CD4-positive, alpha-beta memory T cell (primary cell): Measurements from ENCODE around the gene UBTD1. TPM values are rescaled to one million over a fixed set of nuclear protein-coding genes. Genes with fewer than 3 reads are reported as not detected.

Source experiments
- CTCF ChIA-PET: fragments of 350-600 bp; sonication (Branson Sonifier 250); formaldehyde crosslinking; loops from one replicate; lab custom pipeline; 2021; ENCODE audit warnings: inconsistent platforms; ENCODE audit not compliant: partially characterized antibody; lab: Charles Lee
- POLR2A ChIA-PET: fragments of 350-600 bp; sonication (Branson Sonifier 250); formaldehyde crosslinking; loops from one replicate; lab custom pipeline; 2021; ENCODE audit not compliant: partially characterized antibody; lab: Charles Lee
- DNase-seq, 5 donors: peaks; one replicate each; pipeline versions ENCODE4 v3.0.0 to v3.0.0-alpha.2; 2020 to 2022; ENCODE audit warnings: mixed read lengths in 1 of 5
- H3K27ac ChIP-seq: one replicate; pipeline ENCODE4 v1.7.0; 2013; ENCODE audit warnings: low read depth, low read length
- H3K27me3 ChIP-seq: 2 replicates; pipeline ENCODE4 v1.7.0; 2013; ENCODE audit warnings: mild to moderate bottlenecking, low read length, moderate library complexity; ENCODE audit not compliant: insufficient read depth
- H3K36me3 ChIP-seq: 2 replicates; pipeline ENCODE4 v1.7.0; 2013; ENCODE audit warnings: mild to moderate bottlenecking, low read length, moderate library complexity; ENCODE audit not compliant: insufficient read depth
- H3K4me1 ChIP-seq: 2 replicates; pipeline ENCODE4 v1.7.0; 2013; ENCODE audit warnings: mild to moderate bottlenecking, low read length, moderate library complexity; ENCODE audit not compliant: insufficient read depth
- H3K4me3 ChIP-seq, 2 donors: one replicate each; pipeline ENCODE4 v1.7.0; 2013; ENCODE audit warnings: low read length in 2 of 2, mild to moderate bottlenecking in 1 of 2
- H3K9me3 ChIP-seq, 2 donors: one replicate each; pipeline ENCODE4 v1.7.0; 2013; ENCODE audit warnings: low read length in 2 of 2, control low read depth in 1 of 2; ENCODE audit not compliant: control insufficient read depth in 1 of 2
- H3K27ac Mint-ChIP-seq, 7 donors: one replicate each; pipeline ENCODE4 v1.8.0; 2020 to 2021; ENCODE audit warnings: mixed read lengths in 7 of 7, mild to moderate bottlenecking in 6 of 7, inconsistent platforms in 3 of 7, moderate library complexity in 3 of 7
- H3K27me3 Mint-ChIP-seq, 2 donors: one replicate each; pipeline ENCODE4 v1.8.0; 2020 to 2021; ENCODE audit warnings: mixed read lengths in 2 of 2
- H3K36me3 Mint-ChIP-seq, 2 donors: one replicate each; pipeline ENCODE4 v1.8.0; 2020 to 2021; ENCODE audit warnings: mixed read lengths in 2 of 2, inconsistent platforms in 1 of 2, mild to moderate bottlenecking in 1 of 2
- H3K4me1 Mint-ChIP-seq, 4 donors: one replicate each; pipeline ENCODE4 v1.8.0; 2020 to 2021; ENCODE audit warnings: mixed read lengths in 4 of 4, mild to moderate bottlenecking in 1 of 4
- H3K4me3 Mint-ChIP-seq, 8 donors: one replicate each; pipeline ENCODE4 v1.8.0; 2020 to 2021; ENCODE audit warnings: mixed read lengths in 8 of 8, mild to moderate bottlenecking in 7 of 8, moderate library complexity in 6 of 8, inconsistent platforms in 3 of 8
- H3K9me3 Mint-ChIP-seq, 8 donors: one replicate each; pipeline ENCODE4 v1.8.0; 2020 to 2021; ENCODE audit warnings: mixed read lengths in 8 of 8, mild to moderate bottlenecking in 5 of 8, inconsistent platforms in 3 of 8, moderate library complexity in 1 of 8
- intact Hi-C: fragments of 100-400 bp; cut with micrococcal nuclease; formaldehyde crosslinking; loops from one replicate; pipeline ENCODE4 v1.15.1; 2023
- polyA plus RNA-seq, 2 donors: library from polyadenylated mRNA; unstranded; fragments of 300-500 nt; fragmentation: Illumina TruSeq; gene quantifications; one replicate each; pipeline ENCODE4 v1.2.3, GENCODE V29; 2021
- total RNA-seq, 2 experiments: library from RNA; stranded (reverse); gene quantifications; one replicate each; pipeline ENCODE4 v1.2.3, GENCODE V29; 2021

Gene UBTD1
- total and polyA plus RNA-seq, 4 experiments from 2014 or later: 1.3 to 1.9 (median 1.8) TPM

DNA sequence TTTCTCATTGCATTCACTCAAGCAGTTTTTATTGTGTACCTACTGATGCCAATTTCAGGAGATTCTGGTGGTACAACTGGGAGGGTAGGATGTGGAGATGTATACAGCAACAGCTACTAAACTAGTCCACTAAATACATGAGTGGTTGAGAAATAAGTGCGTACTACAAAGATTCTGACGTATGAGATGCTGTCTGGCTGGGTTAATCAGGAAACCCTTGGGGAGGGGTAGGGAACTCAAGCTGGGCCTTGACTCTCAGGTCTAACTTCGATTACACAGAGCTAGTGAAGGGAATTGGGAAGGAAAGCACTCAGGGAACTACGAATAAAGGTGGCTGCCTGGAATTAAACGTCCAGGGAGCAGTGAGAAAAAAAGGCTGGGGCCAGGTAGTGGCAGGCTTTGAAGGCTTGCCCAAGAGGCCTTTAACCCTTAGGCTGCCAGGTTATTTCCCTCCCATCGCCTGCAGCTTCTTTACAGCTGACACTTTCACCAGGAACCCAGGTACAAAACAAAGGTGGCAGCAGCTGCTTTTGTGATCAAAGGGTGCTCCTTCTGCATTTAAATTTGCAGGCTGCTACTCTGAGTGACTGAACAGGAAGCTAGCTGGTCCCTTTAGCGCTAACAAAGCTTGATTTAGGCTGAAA is 3.7 kb upstream of the UBTD1 start:
- peaks cover 0 to 27% of the 10 kb centered on the region in 2 donors for H3K36me3 Mint-ChIP-seq
- H3K9me3 Mint-ChIP-seq: no peaks in the 10 kb centered on the region
- POLR2A ChIA-PET: interaction anchor here (0.8 kb wide), 1 partner anchor 94 kb away, joined by 3 read pairs; the partner anchor contains the start of gene RRP12
- H3K36me3 ChIP-seq: no peaks in the 10 kb centered on the region
- CTCF ChIA-PET: interaction anchor here (0.6 to 1.3 kb wide), 3 partner anchors 30 to 211 kb away, joined by 3 to 4 read pairs (median 3); no protein-coding TSS in a partner anchor
- H3K27me3 ChIP-seq: no peaks in the 10 kb centered on the region
- intact Hi-C loops: no loop called here
- H3K4me3 ChIP-seq: no peak overlapping the region
- peaks cover 60% of the 10 kb centered on the region for H3K4me1 ChIP-seq
- peak overlapping the region in 7 of 8 donors; percentile 47 to 82 (median 61) for H3K4me3 Mint-ChIP-seq
- H3K9me3 ChIP-seq: no peaks in the 10 kb centered on the region
- peak; percentile 21 to 62 (median 31) for DNase-seq
- peak overlapping the region; percentile 19 for H3K27ac ChIP-seq
- peaks cover 2% of the 10 kb centered on the region in 2 donors for H3K27me3 Mint-ChIP-seq
- H3K27ac Mint-ChIP-seq: peak overlapping the region; percentile 79 to 93 (median 90)
- peaks cover 34 to 59% (median 46%) of the 10 kb centered on the region in 4 donors for H3K4me1 Mint-ChIP-seq

DNA sequence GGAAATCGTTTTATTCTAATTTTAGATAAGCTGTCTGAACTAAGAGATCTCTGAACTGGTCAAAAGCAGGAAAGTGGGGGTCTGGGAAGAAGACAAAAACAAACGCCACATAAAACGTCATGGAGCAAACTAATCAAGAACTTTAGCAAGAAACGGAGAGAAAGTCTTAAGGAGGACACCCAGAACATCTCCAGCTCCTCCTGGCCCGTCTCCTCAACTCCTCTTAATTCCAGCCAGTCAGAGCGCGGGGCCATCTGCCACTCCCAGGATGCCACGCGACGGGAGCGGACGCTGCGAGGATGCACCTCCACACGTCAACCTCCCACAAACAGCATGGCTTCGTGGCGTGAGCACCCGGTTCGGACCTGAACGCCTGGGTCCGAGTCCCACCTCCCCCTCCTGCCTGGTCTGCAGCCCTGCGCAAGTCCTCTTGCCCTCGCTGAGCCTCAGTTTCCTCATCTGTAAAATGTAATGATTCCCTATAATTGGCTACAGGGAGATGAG is 1.1 kb upstream of the UBTD1 start:
- peak overlapping the region; percentile 96 to 99 (median 97) for H3K27ac Mint-ChIP-seq
- Histone ChIP-seq H3K4me3 (peak overlapping the region; percentile 86 to 97), H3K4me1 (peaks cover 48% of the 10 kb centered on the region), H3K27me3 (no peaks in the 10 kb centered on the region), H3K27ac (peak overlapping the region; percentile 85), H3K9me3 (no peaks in the 10 kb centered on the region), H3K36me3 (no peaks in the 10 kb centered on the region)
- CTCF ChIA-PET: no interaction called here
- H3K4me1 Mint-ChIP-seq: peaks cover 29 to 54% (median 44%) of the 10 kb centered on the region in 4 donors
- H3K9me3 Mint-ChIP-seq: no peaks in the 10 kb centered on the region
- DNase-seq: peak; percentile 50 to 77 (median 60)
- intact Hi-C loops: loop anchor here (1.0 to 2.0 kb wide), 12 partner anchors 34 to 205 kb away; partner anchors contain the start of genes ARHGAP19, AVPI1, EXOSC1 and FRAT1
- H3K36me3 Mint-ChIP-seq: peaks cover 0 to 22% of the 10 kb centered on the region in 2 donors
- POLR2A ChIA-PET: interaction anchor here (0.8 kb wide), 1 partner anchor 70 kb away, joined by 3 read pairs; no protein-coding TSS in a partner anchor
- peak overlapping the region; percentile 96 to 100 (median 98) for H3K4me3 Mint-ChIP-seq
- H3K27me3 Mint-ChIP-seq: peaks cover 7 to 8% of the 10 kb centered on the region in 2 donors

- Histone ChIP-seq H3K4me1 (peaks cover 48% of the 10 kb centered on the region), H3K9me3 (no peaks in the 10 kb centered on the region), H3K4me3 (peak within 1 kb of the TSS; percentile 86 to 97), H3K36me3 (no peaks in the 10 kb centered on the region), H3K27me3 (peaks cover under 1% of the 10 kb centered on the region), H3K27ac (peak within 1 kb of the TSS; percentile 85)
- Mint-ChIP-seq H3K36me3 (peaks cover 0 to 20% of the 10 kb centered on the region in 2 donors), H3K4me3 (peak within 1 kb of the TSS; percentile 96 to 100 (median 98)), H3K27me3 (peaks cover 7 to 8% of the 10 kb centered on the region in 2 donors), H3K27ac (peak within 1 kb of the TSS; percentile 96 to 99 (median 97)), H3K9me3 (peaks cover 0 to 2% (median 0%) of the 10 kb centered on the region in 8 donors), H3K4me1 (peaks cover 28 to 54% (median 44%) of the 10 kb centered on the region in 4 donors)
- peak; percentile 99 to 100 (median 99) for DNase-seq
- ChIA-PET POLR2A (interaction anchor here (0.6 to 1.7 kb wide), 6 partner anchors 32 to 97 kb away, joined by 3 to 10 read pairs (median 3); partner anchors contain the start of gene RRP12), CTCF (no interaction called here)
- intact Hi-C loops: loop anchor here (1.0 to 2.0 kb wide), 12 partner anchors 35 to 206 kb away; partner anchors contain the start of genes ARHGAP19, AVPI1, EXOSC1 and FRAT1
These were observed 466 bp upstream of the UBTD1 start, which contains the start of gene MMS19 for GRCh38 chr10:97498076-97498840. MMS19 (minus strand) TSS chr10:97498422; CDS start chr10:97498384, 38 bp downstream.

GRCh38 chr10:97499561-97500296 is 1.0 kb downstream of the UBTD1 start:
- Mint-ChIP-seq H3K27me3 (peaks cover 7 to 8% of the 10 kb centered on the region in 2 donors), H3K9me3 (peaks cover 0 to 2% (median 0%) of the 10 kb centered on the region in 8 donors), H3K36me3 (peaks cover 0 to 13% of the 10 kb centered on the region in 2 donors), H3K4me1 (peaks cover 20 to 41% (median 33%) of the 10 kb centered on the region in 4 donors), H3K27ac (peak overlapping the region in 2 of 7 donors; percentile 24 to 80), H3K4me3 (peak overlapping the region; percentile 63 to 82 (median 71))
- Histone ChIP-seq H3K36me3 (no peaks in the 10 kb centered on the region), H3K4me1 (peaks cover 39% of the 10 kb centered on the region), H3K9me3 (no peaks in the 10 kb centered on the region), H3K4me3 (peak overlapping the region; percentile 15 to 86), H3K27ac (peak overlapping the region; percentile 85), H3K27me3 (peaks cover 3% of the 10 kb centered on the region)
- ChIA-PET POLR2A (interaction anchor here (0.8 to 1.7 kb wide), 7 partner anchors 10 to 181 kb away, joined by 3 to 10 read pairs (median 3); partner anchors contain the start of genes FRAT1 and RRP12), CTCF (interaction anchor here (0.7 to 1.7 kb wide), 5 partner anchors 22 to 81 kb away, joined by 3 to 5 read pairs (median 3); no protein-coding TSS in a partner anchor)
- intact Hi-C loops: loop anchor here (2.0 kb wide), 1 partner anchor 187 kb away; the partner anchor contains the start of gene AVPI1
- peak in 2 of 5 donors; percentile 3 to 13 for DNase-seq

DNA sequence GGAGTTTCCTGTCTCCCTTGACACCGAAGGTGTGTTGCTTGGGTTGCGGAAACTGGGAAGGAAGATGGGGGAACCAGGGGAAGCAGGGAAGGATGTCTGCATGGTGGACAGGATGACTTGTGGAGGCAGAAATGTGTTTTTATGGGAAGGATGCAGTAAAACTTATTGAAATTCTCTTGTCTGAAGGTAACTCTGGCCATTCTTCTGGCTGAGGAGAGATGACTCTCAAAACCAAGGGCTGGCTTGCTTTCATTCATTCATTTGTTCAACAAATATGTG is 1.5 kb downstream of the UBTD1 start:
- Histone ChIP-seq H3K36me3 (no peaks in the 10 kb centered on the region), H3K4me3 (no peak overlapping the region), H3K4me1 (peaks cover 34% of the 10 kb centered on the region), H3K27me3 (peaks cover 3% of the 10 kb centered on the region), H3K9me3 (no peaks in the 10 kb centered on the region), H3K27ac (no peak overlapping the region)
- H3K27ac Mint-ChIP-seq: peak overlapping the region in 2 of 7 donors; percentile 43 to 80
- ChIA-PET POLR2A (no interaction called here), CTCF (interaction anchor here (0.9 to 1.7 kb wide), 3 partner anchors 34 to 81 kb away, joined by 3 to 4 read pairs (median 3); no protein-coding TSS in a partner anchor)
- DNase-seq: no peak
- intact Hi-C loops: no loop called here
- peaks cover 0 to 2% (median 0%) of the 10 kb centered on the region in 8 donors for H3K9me3 Mint-ChIP-seq
- peaks cover 16 to 36% (median 28%) of the 10 kb centered on the region in 4 donors for H3K4me1 Mint-ChIP-seq
- peaks cover 0 to 12% of the 10 kb centered on the region in 2 donors for H3K36me3 Mint-ChIP-seq
- H3K4me3 Mint-ChIP-seq: peak overlapping the region; percentile 59 to 83 (median 71)
- H3K27me3 Mint-ChIP-seq: peaks cover 7 to 8% of the 10 kb centered on the region in 2 donors

GRCh38 chr10:97502916-97503315 is 4.2 kb downstream of the UBTD1 start:
- H3K27me3 Mint-ChIP-seq: peaks cover 12% of the 10 kb centered on the region in 2 donors
- H3K36me3 Mint-ChIP-seq: peaks cover 0 to 6% of the 10 kb centered on the region in 2 donors
- H3K4me3 Mint-ChIP-seq: no peak overlapping the region

More at GRCh38 chr10:97502916-97503315, 4.2 kb downstream of the UBTD1 start:
- intact Hi-C loops: no loop called here
- Mint-ChIP-seq H3K27ac (no peak overlapping the region), H3K4me1 (peaks cover 3 to 11% (median 9%) of the 10 kb centered on the region in 4 donors), H3K9me3 (peaks cover 0 to 2% (median 0%) of the 10 kb centered on the region in 8 donors)
- Histone ChIP-seq H3K9me3 (no peaks in the 10 kb centered on the region), H3K4me1 (peaks cover 10% of the 10 kb centered on the region), H3K36me3 (no peaks in the 10 kb centered on the region), H3K27ac (no peak overlapping the region), H3K27me3 (peaks cover 3% of the 10 kb centered on the region), H3K4me3 (no peak overlapping the region)
- POLR2A ChIA-PET: no interaction called here
- CTCF ChIA-PET: interaction anchor here (1.0 to 1.7 kb wide), 2 partner anchors 36 to 38 kb away, joined by 3 to 4 read pairs; no protein-coding TSS in a partner anchor
- DNase-seq: no peak
